Activated CD8-positive, alpha-beta T cell treated with anti-CD3 and anti-CD28 coated beads, Interleukin-2, amount 10 ng/mL, durations not matched to agents 7 days and 5 days (primary cell): ENCODE data around the gene SCAND1. TPM values are rescaled to one million over a fixed set of nuclear protein-coding genes. Genes with fewer than 3 reads are reported as not detected.

Source experiments
- ATAC-seq: fragments of 150-1000 bp; cut with Tn5 transposase; one replicate; pipeline ENCODE4 v1.10.0; 2021; ENCODE audit warnings: moderate library complexity
- CTCF ChIA-PET: fragments of 350-600 bp; sonication (Branson Sonifier 250); formaldehyde crosslinking; loops from one replicate; lab custom pipeline; 2021; ENCODE audit warnings: antibody characterized with exemption; lab: Charles Lee
- POLR2A ChIA-PET: fragments of 350-600 bp; sonication (Branson Sonifier 250); formaldehyde crosslinking; loops from one replicate; lab custom pipeline; 2021; ENCODE audit warnings: antibody characterized with exemption; lab: Charles Lee
- DNase-seq: peaks from one replicate; pipeline ENCODE4 v3.0.0-alpha.2; 2020
- H3K27ac Mint-ChIP-seq: one replicate; pipeline ENCODE4 v1.8.0; 2021; ENCODE audit warnings: mild to moderate bottlenecking, mixed read lengths
- H3K27me3 Mint-ChIP-seq: one replicate; pipeline ENCODE4 v1.8.0; 2021; ENCODE audit warnings: low read depth, mixed read lengths
- H3K36me3 Mint-ChIP-seq: one replicate; pipeline ENCODE4 v1.8.0; 2021; ENCODE audit warnings: low read depth, mixed read lengths
- H3K4me1 Mint-ChIP-seq: one replicate; pipeline ENCODE4 v1.8.0; 2021; ENCODE audit warnings: low read depth, mixed read lengths
- H3K4me3 Mint-ChIP-seq: one replicate; pipeline ENCODE4 v1.8.0; 2021; ENCODE audit warnings: mild to moderate bottlenecking, mixed read lengths
- H3K9me3 Mint-ChIP-seq: one replicate; pipeline ENCODE4 v1.8.0; 2022; ENCODE audit warnings: mixed read lengths; ENCODE audit not compliant: insufficient read depth
- total RNA-seq, 2 experiments: library from RNA; stranded (reverse); gene quantifications; one replicate each; pipeline ENCODE4 v1.2.3, GENCODE V29; 2021

SCAND1 gene
- total RNA-seq, 2 experiments from 2014 or later: 63.2 to 64.7 TPM

DNA sequence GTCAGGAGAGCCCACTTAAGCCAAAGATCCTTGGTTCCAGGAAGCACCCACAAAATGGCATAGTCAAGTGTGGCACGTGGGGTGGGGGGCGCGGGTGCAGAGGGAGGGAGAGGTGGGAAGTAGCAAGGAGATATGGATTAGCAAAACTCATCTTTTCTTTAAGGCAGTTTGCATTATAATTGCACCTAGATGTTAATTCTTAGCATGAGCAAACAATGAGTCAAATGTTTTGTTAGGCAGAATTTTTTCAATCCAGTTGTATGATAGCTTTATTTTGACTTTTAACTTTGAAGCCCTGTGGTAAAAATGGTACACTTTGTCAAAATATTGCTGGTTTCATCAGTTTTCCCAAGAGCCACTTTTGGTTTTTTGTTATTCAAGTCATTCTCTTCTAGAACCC lies 15.0 kb downstream of the SCAND1 start:
- no peak for DNase-seq
- peaks cover 27% of the 10 kb centered on the region for H3K36me3 Mint-ChIP-seq
- no peak for ATAC-seq
- H3K27ac Mint-ChIP-seq: no peak overlapping the region
- H3K27me3 Mint-ChIP-seq: no peaks in the 10 kb centered on the region
- H3K4me3 Mint-ChIP-seq: no peak overlapping the region
- ChIA-PET POLR2A (no interaction called here), CTCF (no interaction called here)
- peaks cover 9% of the 10 kb centered on the region for H3K4me1 Mint-ChIP-seq
- no peaks in the 10 kb centered on the region for H3K9me3 Mint-ChIP-seq

DNA sequence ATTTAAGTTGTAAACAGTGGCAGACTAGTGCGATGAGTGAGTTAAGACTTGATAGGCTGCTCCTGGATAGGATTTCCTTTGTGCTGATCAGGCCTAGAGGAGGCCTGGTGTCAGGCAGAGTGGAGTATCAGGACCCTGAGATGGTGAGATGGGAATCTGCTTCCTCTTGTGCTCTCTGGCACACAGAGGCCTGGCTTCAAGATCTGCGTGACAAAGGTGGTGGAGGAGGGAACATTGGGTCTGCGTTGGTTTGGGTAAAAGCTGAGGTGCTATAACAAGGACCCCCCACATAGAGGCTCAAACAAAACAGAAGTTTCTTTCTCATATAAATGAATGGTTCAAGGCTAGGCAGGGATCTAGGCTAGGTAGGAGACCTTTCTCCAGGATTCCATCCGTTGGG lies 20.3 kb downstream of the SCAND1 start:
- Mint-ChIP-seq H3K27ac (no peak overlapping the region), H3K4me1 (peaks cover 18% of the 10 kb centered on the region), H3K36me3 (peaks cover 46% of the 10 kb centered on the region), H3K27me3 (no peaks in the 10 kb centered on the region), H3K9me3 (no peaks in the 10 kb centered on the region), H3K4me3 (no peak overlapping the region)
- no peak for DNase-seq
- ChIA-PET POLR2A (interaction anchor here (0.6 kb wide), 1 partner anchor 20 kb away, joined by 3 read pairs; the partner anchor contains the start of gene SCAND1), CTCF (no interaction called here)
- ATAC-seq: no peak

DNA sequence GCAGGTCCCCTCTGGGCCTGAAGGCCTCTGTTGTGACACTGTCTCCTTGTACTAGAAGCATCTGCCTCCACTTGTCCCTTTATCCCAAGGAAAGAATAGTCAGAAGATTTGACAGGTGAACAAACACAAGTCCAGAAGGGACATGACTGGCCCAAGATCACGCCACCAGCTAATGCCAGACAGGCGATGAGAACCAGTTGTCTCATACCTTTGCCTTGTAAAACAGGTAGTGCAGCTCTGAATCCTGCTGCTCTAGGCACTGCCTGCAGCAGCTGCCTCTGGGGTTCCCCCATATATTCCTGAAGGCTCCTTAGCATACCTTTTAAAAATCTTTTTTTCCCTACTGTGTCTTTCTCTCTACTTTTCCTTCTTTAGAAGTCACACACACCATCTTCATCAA lies 25.0 kb downstream of the SCAND1 start:
- H3K27ac Mint-ChIP-seq: no peak overlapping the region
- H3K9me3 Mint-ChIP-seq: no peaks in the 10 kb centered on the region
- peaks cover 9% of the 10 kb centered on the region for H3K4me1 Mint-ChIP-seq
- POLR2A ChIA-PET: no interaction called here
- no peak for DNase-seq
- no peak for ATAC-seq
- no peak overlapping the region for H3K4me3 Mint-ChIP-seq
- CTCF ChIA-PET: interaction anchor here (0.5 kb wide), 1 partner anchor 318 kb away, joined by 3 read pairs; no protein-coding TSS in a partner anchor
- H3K27me3 Mint-ChIP-seq: no peaks in the 10 kb centered on the region
- H3K36me3 Mint-ChIP-seq: peaks cover 39% of the 10 kb centered on the region

DNA sequence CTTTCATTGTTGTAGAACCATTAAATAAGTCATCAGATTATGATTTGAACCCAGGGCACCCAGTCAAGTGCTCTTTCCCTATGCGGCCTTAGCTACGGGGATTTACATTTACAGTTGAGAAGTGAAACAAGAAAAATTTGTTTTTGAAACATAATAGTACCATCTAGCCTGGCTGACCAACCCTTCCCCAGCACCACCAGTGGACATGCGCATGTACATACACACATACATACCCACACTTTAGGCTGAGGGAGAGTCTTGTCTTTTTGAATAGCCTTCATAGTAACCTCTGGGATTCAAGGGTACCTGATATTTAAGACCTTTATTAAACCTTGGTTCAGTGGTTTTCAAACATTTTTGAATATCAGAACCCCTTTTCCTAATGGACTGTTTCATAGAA lies 33.8 kb downstream of the SCAND1 start:
- no peak overlapping the region for H3K27ac Mint-ChIP-seq
- H3K4me3 Mint-ChIP-seq: no peak overlapping the region
- ATAC-seq: no peak
- DNase-seq: no peak
- H3K27me3 Mint-ChIP-seq: no peaks in the 10 kb centered on the region
- ChIA-PET POLR2A (no interaction called here), CTCF (no interaction called here)
- no peaks in the 10 kb centered on the region for H3K4me1 Mint-ChIP-seq
- peaks cover 29% of the 10 kb centered on the region for H3K36me3 Mint-ChIP-seq
- no peaks in the 10 kb centered on the region for H3K9me3 Mint-ChIP-seq

DNA sequence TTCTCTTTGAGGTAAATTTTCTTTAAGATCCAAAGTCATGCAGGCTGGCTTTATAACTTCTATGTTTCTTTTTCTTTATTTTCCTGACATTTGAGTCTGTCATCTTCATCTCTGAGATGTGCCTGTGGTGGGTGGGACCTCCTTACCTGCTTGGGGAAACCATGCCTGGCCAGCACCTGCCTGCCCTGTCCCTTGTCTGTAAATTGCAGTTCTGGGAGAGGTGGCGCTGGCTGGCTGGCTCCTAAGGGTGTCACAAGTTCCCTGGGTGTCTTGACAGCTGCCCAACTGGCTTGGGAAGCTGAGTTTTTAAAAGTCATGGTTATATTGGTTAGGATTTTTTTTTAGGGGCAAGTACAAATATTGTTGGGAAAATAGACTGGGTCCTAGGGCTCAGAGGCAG lies 36.3 kb downstream of the SCAND1 start:
- Mint-ChIP-seq H3K36me3 (peaks cover 41% of the 10 kb centered on the region), H3K27ac (no peak overlapping the region), H3K4me1 (peaks cover 5% of the 10 kb centered on the region), H3K9me3 (no peaks in the 10 kb centered on the region), H3K4me3 (no peak overlapping the region), H3K27me3 (no peaks in the 10 kb centered on the region)
- ATAC-seq: no peak
- POLR2A ChIA-PET: interaction anchor here (0.8 kb wide), 1 partner anchor 558 kb away, joined by 3 read pairs; no protein-coding TSS in a partner anchor
- DNase-seq: no peak
- CTCF ChIA-PET: interaction anchor here (2.2 kb wide), 1 partner anchor 36 kb away, joined by 7 read pairs; the partner anchor contains the start of gene SCAND1

DNA sequence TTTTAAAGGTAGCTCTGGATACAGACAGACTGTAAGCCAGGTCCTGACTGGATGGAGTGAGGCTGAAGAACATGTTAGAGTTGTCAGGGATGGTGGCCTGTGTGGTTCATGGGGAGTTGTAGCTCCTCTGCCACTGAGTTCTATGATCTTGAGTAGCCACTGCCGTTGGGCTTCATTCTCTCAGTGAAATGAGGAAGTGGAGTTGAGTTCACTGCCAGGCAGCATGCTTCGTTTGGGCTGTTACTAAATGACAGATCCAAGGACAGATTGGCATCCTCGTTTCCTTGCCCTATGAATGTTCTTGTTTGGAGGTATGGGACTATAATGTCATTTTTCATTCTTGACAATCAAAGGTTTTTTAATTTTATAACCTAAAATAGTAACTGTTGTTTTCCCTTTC lies 37.2 kb downstream of the SCAND1 start:
- Mint-ChIP-seq H3K36me3 (peaks cover 47% of the 10 kb centered on the region), H3K4me3 (no peak overlapping the region), H3K27ac (no peak overlapping the region), H3K9me3 (no peaks in the 10 kb centered on the region), H3K4me1 (peaks cover 5% of the 10 kb centered on the region), H3K27me3 (no peaks in the 10 kb centered on the region)
- no peak for DNase-seq
- ATAC-seq: no peak
- CTCF ChIA-PET: interaction anchor here (0.9 to 2.2 kb wide), 3 partner anchors 12 to 37 kb away, joined by 4 to 7 read pairs (median 5); partner anchors contain the start of gene SCAND1
- POLR2A ChIA-PET: no interaction called here

DNA sequence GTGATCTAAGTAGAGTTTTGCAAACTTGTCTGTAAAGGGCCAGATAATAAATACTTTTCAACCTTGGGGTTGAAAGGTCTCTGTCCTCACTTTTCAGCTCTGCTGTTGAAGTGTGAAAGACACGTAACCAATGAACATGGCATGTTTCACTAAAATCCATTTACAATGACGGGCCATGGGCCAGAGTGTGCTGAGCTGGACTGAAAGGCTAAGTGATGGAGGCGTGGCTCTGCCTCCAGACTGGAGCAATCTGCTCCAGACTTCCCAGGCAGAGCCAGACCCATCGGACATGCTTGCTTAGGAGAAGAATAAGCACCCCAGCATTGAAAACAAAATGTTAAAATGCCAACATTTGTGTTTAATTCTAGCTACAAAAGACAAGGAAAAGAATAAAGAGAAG lies 41.4 kb downstream of the SCAND1 start:
- CTCF ChIA-PET: interaction anchor here (2.3 kb wide), 1 partner anchor 41 kb away, joined by 6 read pairs; the partner anchor contains the start of gene SCAND1
- peak overlapping the region; percentile 34 for H3K27ac Mint-ChIP-seq
- no peaks in the 10 kb centered on the region for H3K27me3 Mint-ChIP-seq

DNA sequence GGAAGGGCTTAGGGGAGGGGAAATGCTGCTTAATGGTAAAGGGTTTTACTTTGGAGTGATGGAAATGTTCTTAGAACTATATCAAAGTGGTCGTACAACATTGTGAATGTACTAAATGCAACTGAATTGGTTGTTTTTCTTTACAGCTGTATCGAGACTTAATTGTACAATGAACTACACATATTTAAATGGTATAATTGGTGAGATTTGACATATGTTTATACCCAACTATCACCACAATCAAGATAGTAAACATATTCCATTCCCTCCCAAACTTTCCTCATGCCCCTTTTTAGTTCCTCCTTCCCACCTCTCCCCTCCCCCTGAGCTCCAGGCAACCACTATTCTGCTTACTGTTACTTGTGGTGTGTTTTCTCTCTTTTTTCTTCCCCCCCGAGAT lies 44.0 kb downstream of the SCAND1 start:
- Mint-ChIP-seq H3K4me3 (no peak overlapping the region), H3K9me3 (no peaks in the 10 kb centered on the region), H3K36me3 (peaks cover 33% of the 10 kb centered on the region), H3K27me3 (no peaks in the 10 kb centered on the region), H3K27ac (no peak overlapping the region), H3K4me1 (peaks cover 16% of the 10 kb centered on the region)
- DNase-seq: no peak
- CTCF ChIA-PET: interaction anchor here (2.7 kb wide), 1 partner anchor 37 kb away, joined by 9 read pairs; no protein-coding TSS in a partner anchor
- POLR2A ChIA-PET: no interaction called here
- ATAC-seq: no peak

More for the DNA sequence above, 41.4 kb downstream of the SCAND1 start:
- DNase-seq: no peak
- Mint-ChIP-seq H3K4me1 (peaks cover 16% of the 10 kb centered on the region), H3K4me3 (no peak overlapping the region), H3K36me3 (peaks cover 39% of the 10 kb centered on the region), H3K9me3 (no peaks in the 10 kb centered on the region)
- ATAC-seq: no peak
- POLR2A ChIA-PET: no interaction called here

DNA sequence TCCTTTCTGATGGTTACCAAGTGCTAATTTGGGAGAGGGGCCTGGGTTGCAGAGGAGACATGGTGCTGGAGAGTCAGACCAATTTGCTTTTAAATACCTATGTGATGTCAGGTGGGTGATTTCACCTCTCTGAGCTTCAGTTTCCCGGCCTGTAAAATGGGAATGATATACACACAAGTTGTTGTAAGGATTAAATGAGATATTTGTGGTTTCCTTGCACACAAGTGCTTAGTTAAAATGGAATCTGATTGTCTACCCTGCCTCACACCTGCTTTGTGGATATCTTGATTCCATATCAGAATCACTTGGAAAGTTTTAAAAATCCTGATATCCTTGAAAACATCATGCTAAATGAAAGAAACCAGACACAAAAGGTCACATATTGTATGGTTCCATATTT lies 44.5 kb downstream of the SCAND1 start:
- CTCF ChIA-PET: interaction anchor here (1.4 to 2.7 kb wide), 3 partner anchors 17 to 38 kb away, joined by 3 to 9 read pairs (median 9); no protein-coding TSS in a partner anchor
- no peak for ATAC-seq
- Mint-ChIP-seq H3K9me3 (no peaks in the 10 kb centered on the region), H3K4me3 (no peak overlapping the region), H3K4me1 (peaks cover 16% of the 10 kb centered on the region), H3K36me3 (peaks cover 36% of the 10 kb centered on the region), H3K27ac (peak overlapping the region; percentile 33), H3K27me3 (no peaks in the 10 kb centered on the region)
- POLR2A ChIA-PET: no interaction called here
- no peak for DNase-seq

DNA sequence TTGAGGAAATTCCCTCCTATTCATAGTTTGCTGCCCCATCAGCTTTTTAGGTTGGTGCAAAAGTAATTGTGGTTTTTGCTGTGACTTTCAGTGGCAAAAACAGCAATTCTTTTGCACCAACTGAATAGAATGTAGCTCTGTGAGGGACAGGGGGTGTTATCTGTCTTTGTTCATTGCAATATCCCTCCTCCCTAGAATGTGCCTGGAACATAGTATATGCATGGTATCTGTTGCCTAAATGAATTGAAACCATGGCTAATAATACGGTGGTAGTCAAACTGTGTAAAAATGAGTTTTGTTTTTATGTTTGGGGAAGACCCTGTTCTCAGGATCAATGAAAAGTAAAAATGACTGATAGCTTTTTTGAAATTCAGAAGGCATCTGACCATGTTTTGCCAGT lies 45.1 kb downstream of the SCAND1 start:
- Mint-ChIP-seq H3K9me3 (no peaks in the 10 kb centered on the region), H3K4me3 (no peak overlapping the region), H3K4me1 (peaks cover 17% of the 10 kb centered on the region), H3K36me3 (peaks cover 34% of the 10 kb centered on the region), H3K27ac (no peak overlapping the region), H3K27me3 (no peaks in the 10 kb centered on the region)
- POLR2A ChIA-PET: no interaction called here
- CTCF ChIA-PET: interaction anchor here (1.4 to 2.7 kb wide), 3 partner anchors 18 to 38 kb away, joined by 3 to 9 read pairs (median 9); no protein-coding TSS in a partner anchor
- DNase-seq (no peak), ATAC-seq (no peak)

DNA sequence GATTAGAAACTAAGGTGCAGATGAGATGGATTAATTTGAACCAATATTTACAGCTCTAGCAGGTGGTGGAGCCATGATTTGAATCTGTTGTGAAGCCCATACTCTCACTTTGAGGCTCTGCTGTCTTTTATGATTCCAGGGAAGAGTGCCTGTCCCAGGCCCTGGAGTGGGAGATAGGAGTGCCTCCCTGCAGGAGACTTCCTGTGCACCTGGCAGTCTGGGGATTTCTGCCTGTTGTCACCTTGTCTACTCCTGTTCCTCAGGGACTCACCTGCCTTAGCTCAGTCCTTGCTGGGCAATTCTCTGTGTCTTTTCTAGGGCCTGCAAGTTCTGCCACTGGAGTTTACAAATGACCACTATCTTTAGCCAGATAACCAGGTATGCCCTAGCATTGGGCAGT lies 46.3 kb downstream of the SCAND1 start:
- Mint-ChIP-seq H3K9me3 (no peaks in the 10 kb centered on the region), H3K27ac (no peak overlapping the region), H3K4me3 (no peak overlapping the region), H3K36me3 (peaks cover 31% of the 10 kb centered on the region), H3K4me1 (peaks cover 12% of the 10 kb centered on the region), H3K27me3 (no peaks in the 10 kb centered on the region)
- DNase-seq (no peak), ATAC-seq (no peak)
- CTCF ChIA-PET: interaction anchor here (1.4 to 2.7 kb wide), 3 partner anchors 19 to 40 kb away, joined by 3 to 9 read pairs (median 9); no protein-coding TSS in a partner anchor
- POLR2A ChIA-PET: interaction anchor here (1.1 kb wide), 1 partner anchor 166 kb away, joined by 3 read pairs; the partner anchor contains the start of gene RBM39

DNA sequence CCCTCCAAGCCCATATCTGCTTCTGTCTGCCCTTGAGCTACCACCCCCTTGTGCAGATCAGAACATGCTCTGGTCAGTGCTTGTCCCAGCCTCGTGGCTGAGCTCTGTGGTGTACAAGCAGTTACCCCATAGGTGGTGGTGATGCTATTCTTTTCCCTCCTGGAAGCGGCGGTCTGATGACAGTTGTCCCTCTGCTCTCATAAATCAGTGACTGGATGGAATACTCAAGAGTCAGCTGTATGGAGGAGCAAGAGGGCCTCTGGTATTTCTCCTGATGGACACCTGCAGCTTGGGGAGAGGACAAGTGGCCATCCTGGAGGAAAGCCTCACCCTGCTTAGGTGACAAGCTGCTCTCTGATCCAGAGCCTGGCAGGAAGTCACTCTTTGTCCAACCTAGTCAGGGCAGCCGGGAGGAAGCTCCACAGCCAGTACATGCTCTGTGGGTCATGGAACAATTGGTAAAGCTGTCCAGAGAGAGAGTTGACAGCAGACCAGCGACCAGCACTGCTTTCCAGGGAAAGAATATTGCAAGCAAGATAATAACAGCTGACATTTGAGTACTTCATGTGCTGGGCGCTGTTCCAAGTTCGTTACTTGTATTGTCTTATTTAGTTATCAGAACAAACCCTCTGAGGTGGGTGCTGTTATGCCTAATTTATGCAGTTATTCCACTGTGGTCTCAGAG lies 47.1 kb downstream of the SCAND1 start:
- H3K4me3 Mint-ChIP-seq: no peak overlapping the region
- H3K9me3 Mint-ChIP-seq: no peaks in the 10 kb centered on the region
- ChIA-PET POLR2A (interaction anchor here (0.6 kb wide), 1 partner anchor 813 kb away, joined by 3 read pairs; no protein-coding TSS in a partner anchor), CTCF (no interaction called here)
- no peaks in the 10 kb centered on the region for H3K27me3 Mint-ChIP-seq
- no peak for DNase-seq
- H3K36me3 Mint-ChIP-seq: peaks cover 29% of the 10 kb centered on the region
- no peak overlapping the region for H3K27ac Mint-ChIP-seq
- no peak for ATAC-seq
- H3K4me1 Mint-ChIP-seq: peaks cover 12% of the 10 kb centered on the region
